Measurements from ENCODE around the gene SLC43A3.

SLC43A3 gene

GRCh38 chr11:57418131-57418530 is 8.8 kb downstream of the SLC43A3 start:
- no peak overlapping the region for H2BK12ac ChIP-seq (ENCODE audit: low read length in 2 of 2)
- no peak overlapping the region for H2BK120ac ChIP-seq (ENCODE audit: low read depth, low read length)

GRCh38 chr11:57417056-57417455 is 9.9 kb downstream of the SLC43A3 start:
- no peak overlapping the region for H3K4me2 ChIP-seq (ENCODE audit: low read length, poor library complexity, severe bottlenecking)
- no peaks in the 10 kb centered on the region for H3K27me3 ChIP-seq (ENCODE audit: control insufficient read depth in 1 of 2, insufficient read depth in 1 of 2, low read length in 2 of 2)
- H2BK120ac ChIP-seq (ENCODE audit: low read depth, low read length): no peak overlapping the region
- peaks cover 6% of the 10 kb centered on the region for H3K9me3 ChIP-seq (ENCODE audit: control insufficient read depth, low read length)
- H2BK12ac ChIP-seq (ENCODE audit: low read length in 2 of 2): no peak overlapping the region
- H3K9ac ChIP-seq (ENCODE audit: low read length): peak overlapping the region; percentile 70
- peaks cover 35 to 100% of the 10 kb centered on the region in 2 experiments for H3K36me3 ChIP-seq (ENCODE audit: control insufficient read depth in 1 of 2, insufficient read depth in 2 of 2, low read depth in 1 of 2, low read length in 2 of 2)
- no peak overlapping the region for H2AK5ac ChIP-seq (ENCODE audit: low read length, severe bottlenecking)
- no peak overlapping the region for H3K27ac ChIP-seq (ENCODE audit: low read length, poor library complexity, severe bottlenecking)
- no peak overlapping the region for H4K8ac ChIP-seq (ENCODE audit: low read length)
- peaks cover 5% of the 10 kb centered on the region for H3K79me1 ChIP-seq (replicated peaks; ENCODE audit: low read length, poor library complexity, severe bottlenecking)
- no peak overlapping the region for H3K14ac ChIP-seq (ENCODE audit: low read length in 2 of 2)
- 93% methylated on average over 4 of the region's 4 CpGs for WGBS
- no peak overlapping the region for H2BK5ac ChIP-seq (ENCODE audit: low read depth, low read length, poor library complexity, severe bottlenecking)
- no peak overlapping the region for H3K18ac ChIP-seq (ENCODE audit: low read depth in 1 of 2, low read length in 2 of 2)
- no peaks in the 10 kb centered on the region for H3K4me1 ChIP-seq (ENCODE audit: control insufficient read depth, insufficient read depth, low read depth, low read length)
- H3K23ac ChIP-seq (ENCODE audit: low read length in 2 of 2): no peak overlapping the region
- no peak overlapping the region for H2BK15ac ChIP-seq (ENCODE audit: low read depth, poor library complexity, severe bottlenecking)
- no peak overlapping the region for H3K4me3 ChIP-seq (ENCODE audit: insufficient read depth in 1 of 2, low read depth in 1 of 2, low read length in 2 of 2)
- H2AFZ ChIP-seq (ENCODE audit: low read depth, low read length): no peak overlapping the region
- no peak for DNase-seq
- H4K91ac ChIP-seq (ENCODE audit: low read length): no peak overlapping the region
- H3K4ac ChIP-seq (ENCODE audit: low read depth in 1 of 2, low read length in 2 of 2): no peak overlapping the region

More at GRCh38 chr11:57418131-57418530, 8.8 kb downstream of the SLC43A3 start:
- Histone ChIP-seq H4K91ac (ENCODE audit: low read length) (no peak overlapping the region), H3K23ac (ENCODE audit: low read length in 2 of 2) (no peak overlapping the region), H3K27ac (ENCODE audit: low read length, poor library complexity, severe bottlenecking) (no peak overlapping the region), H3K36me3 (ENCODE audit: control insufficient read depth in 1 of 2, insufficient read depth in 2 of 2, low read depth in 1 of 2, low read length in 2 of 2) (peaks cover 35 to 100% of the 10 kb centered on the region in 2 experiments), H3K4me2 (ENCODE audit: low read length, poor library complexity, severe bottlenecking) (no peak overlapping the region), H3K4me3 (ENCODE audit: insufficient read depth in 1 of 2, low read depth in 1 of 2, low read length in 2 of 2) (no peak overlapping the region), H3K79me1 (replicated peaks; ENCODE audit: low read length, poor library complexity, severe bottlenecking) (peaks cover 8% of the 10 kb centered on the region), H4K8ac (ENCODE audit: low read length) (no peak overlapping the region), H3K9ac (ENCODE audit: low read length) (no peak overlapping the region), H3K27me3 (ENCODE audit: control insufficient read depth in 1 of 2, insufficient read depth in 1 of 2, low read length in 2 of 2) (no peaks in the 10 kb centered on the region), H2BK5ac (ENCODE audit: low read depth, low read length, poor library complexity, severe bottlenecking) (no peak overlapping the region), H3K4me1 (ENCODE audit: control insufficient read depth, insufficient read depth, low read depth, low read length) (peaks cover 1% of the 10 kb centered on the region), H3K14ac (ENCODE audit: low read length in 2 of 2) (no peak overlapping the region), H2AFZ (ENCODE audit: low read depth, low read length) (no peak overlapping the region), H3K18ac (ENCODE audit: low read depth in 1 of 2, low read length in 2 of 2) (no peak overlapping the region), H2BK15ac (ENCODE audit: low read depth, poor library complexity, severe bottlenecking) (no peak overlapping the region), H3K4ac (ENCODE audit: low read depth in 1 of 2, low read length in 2 of 2) (no peak overlapping the region), H3K9me3 (ENCODE audit: control insufficient read depth, low read length) (peaks cover 6% of the 10 kb centered on the region), H2AK5ac (ENCODE audit: low read length, severe bottlenecking) (no peak overlapping the region)
- no peak for DNase-seq

- peak overlapping the region; percentile 70 for H3K9ac ChIP-seq (ENCODE audit: low read length)
- H4K8ac ChIP-seq (ENCODE audit: low read length): no peak overlapping the region
- H3K79me1 ChIP-seq (replicated peaks; ENCODE audit: low read length, poor library complexity, severe bottlenecking): peaks cover 5% of the 10 kb centered on the region
- H2AK5ac ChIP-seq (ENCODE audit: low read length, severe bottlenecking): no peak overlapping the region
- DNase-seq: no peak
- no peak overlapping the region for H3K4ac ChIP-seq (ENCODE audit: low read depth in 1 of 2, low read length in 2 of 2)
- 94% methylated on average over 3 of the region's 3 CpGs for WGBS
- no peaks in the 10 kb centered on the region for H3K4me1 ChIP-seq (ENCODE audit: control insufficient read depth, insufficient read depth, low read depth, low read length)
- no peak overlapping the region for H2BK120ac ChIP-seq (ENCODE audit: low read depth, low read length)
- H3K4me2 ChIP-seq (ENCODE audit: low read length, poor library complexity, severe bottlenecking): no peak overlapping the region
- peaks cover 6% of the 10 kb centered on the region for H3K9me3 ChIP-seq (ENCODE audit: control insufficient read depth, low read length)
- H2BK5ac ChIP-seq (ENCODE audit: low read depth, low read length, poor library complexity, severe bottlenecking): no peak overlapping the region
- no peak overlapping the region for H2BK12ac ChIP-seq (ENCODE audit: low read length in 2 of 2)
- no peaks in the 10 kb centered on the region for H3K27me3 ChIP-seq (ENCODE audit: control insufficient read depth in 1 of 2, insufficient read depth in 1 of 2, low read length in 2 of 2)
- no peak overlapping the region for H3K27ac ChIP-seq (ENCODE audit: low read length, poor library complexity, severe bottlenecking)
- H2BK15ac ChIP-seq (ENCODE audit: low read depth, poor library complexity, severe bottlenecking): no peak overlapping the region
- H3K36me3 ChIP-seq (ENCODE audit: control insufficient read depth in 1 of 2, insufficient read depth in 2 of 2, low read depth in 1 of 2, low read length in 2 of 2): peaks cover 35 to 100% of the 10 kb centered on the region in 2 experiments
- no peak overlapping the region for H2AFZ ChIP-seq (ENCODE audit: low read depth, low read length)
- H3K14ac ChIP-seq (ENCODE audit: low read length in 2 of 2): no peak overlapping the region
- no peak overlapping the region for H3K18ac ChIP-seq (ENCODE audit: low read depth in 1 of 2, low read length in 2 of 2)
- H4K91ac ChIP-seq (ENCODE audit: low read length): no peak overlapping the region
- H3K4me3 ChIP-seq (ENCODE audit: insufficient read depth in 1 of 2, low read depth in 1 of 2, low read length in 2 of 2): no peak overlapping the region
- no peak overlapping the region for H3K23ac ChIP-seq (ENCODE audit: low read length in 2 of 2)
Observed at GRCh38 chr11:57416436-57416835, 10.5 kb downstream of the SLC43A3 start.

DNA sequence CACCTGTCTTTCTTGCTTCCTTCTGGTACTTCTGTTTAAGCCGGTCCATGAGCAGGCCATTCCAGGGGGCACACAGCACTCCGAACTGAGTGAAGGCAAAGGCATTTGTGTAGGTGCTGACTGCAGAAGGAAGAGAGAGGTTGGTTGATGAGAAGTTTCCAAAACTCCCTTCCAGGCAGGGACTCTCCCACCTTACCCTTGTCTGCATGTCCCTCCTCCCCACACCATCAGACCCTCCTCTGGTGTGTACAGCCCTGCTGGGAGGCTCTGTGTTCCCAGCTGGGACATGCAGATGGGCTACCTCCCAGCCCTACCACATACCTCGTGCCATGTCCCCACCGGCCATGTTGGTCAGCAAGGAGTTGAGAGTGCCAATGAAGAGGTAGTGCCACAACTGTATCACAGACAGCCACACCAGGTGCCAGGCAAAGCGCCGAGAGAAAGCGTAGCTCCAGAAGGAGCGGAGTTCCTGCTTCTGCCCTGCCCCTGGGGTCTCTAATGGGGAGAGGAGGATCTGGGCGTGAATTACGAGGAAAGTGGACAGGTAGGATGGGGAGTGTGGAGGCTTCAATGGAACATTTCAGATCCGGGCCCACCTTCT is 12.2 kb downstream of the SLC43A3 start:
- Histone ChIP-seq H3K9ac (ENCODE audit: low read length) (peak overlapping the region; percentile 17), H3K4me3 (ENCODE audit: insufficient read depth in 1 of 2, low read depth in 1 of 2, low read length in 2 of 2) (no peak overlapping the region), H3K4me2 (ENCODE audit: low read length, poor library complexity, severe bottlenecking) (no peak overlapping the region), H3K18ac (ENCODE audit: low read depth in 1 of 2, low read length in 2 of 2) (no peak overlapping the region), H3K27me3 (ENCODE audit: control insufficient read depth in 1 of 2, insufficient read depth in 1 of 2, low read length in 2 of 2) (no peaks in the 10 kb centered on the region), H2BK5ac (ENCODE audit: low read depth, low read length, poor library complexity, severe bottlenecking) (no peak overlapping the region), H4K8ac (ENCODE audit: low read length) (no peak overlapping the region), H3K79me1 (replicated peaks; ENCODE audit: low read length, poor library complexity, severe bottlenecking) (peaks cover 4% of the 10 kb centered on the region), H4K91ac (ENCODE audit: low read length) (no peak overlapping the region), H3K4me1 (ENCODE audit: control insufficient read depth, insufficient read depth, low read depth, low read length) (peaks cover 3% of the 10 kb centered on the region), H3K27ac (ENCODE audit: low read length, poor library complexity, severe bottlenecking) (no peak overlapping the region), H3K4ac (ENCODE audit: low read depth in 1 of 2, low read length in 2 of 2) (no peak overlapping the region), H2AK5ac (ENCODE audit: low read length, severe bottlenecking) (no peak overlapping the region), H3K9me3 (ENCODE audit: control insufficient read depth, low read length) (peaks cover 6% of the 10 kb centered on the region), H2AFZ (ENCODE audit: low read depth, low read length) (no peak overlapping the region), H2BK120ac (ENCODE audit: low read depth, low read length) (no peak overlapping the region), H2BK15ac (ENCODE audit: low read depth, poor library complexity, severe bottlenecking) (no peak overlapping the region), H3K23ac (ENCODE audit: low read length in 2 of 2) (no peak overlapping the region), H2BK12ac (ENCODE audit: low read length in 2 of 2) (no peak overlapping the region), H3K14ac (ENCODE audit: low read length in 2 of 2) (no peak overlapping the region), H3K36me3 (ENCODE audit: control insufficient read depth in 1 of 2, insufficient read depth in 2 of 2, low read depth in 1 of 2, low read length in 2 of 2) (peaks cover 35 to 100% of the 10 kb centered on the region in 2 experiments)
- 97% methylated on average over 7 of the region's 11 CpGs for WGBS
- no peak for DNase-seq
